Epithelial cell of proximal tubule (primary cell): ENCODE results near the gene MRPL10. TPM values are rescaled to one million over a fixed set of nuclear protein-coding genes. Genes with fewer than 3 reads are reported as not detected.

Source experiments
- DNase-seq: peaks from one replicate; pipeline ENCODE4 v3.0.0-alpha.2; 2011; ENCODE audit warnings: low read depth
- H3K4me3 ChIP-seq: 2 replicates; pipeline ENCODE4 v1.5.1; 2011; ENCODE audit warnings: low read depth, mild to moderate bottlenecking, low read length
- CTCF ChIP-seq: conservative IDR thresholded peaks from 2 replicates; pipeline ENCODE4 v1.5.1; 2012; ENCODE audit warnings: low read depth, mild to moderate bottlenecking, low read length
- total RNA-seq: library from RNA; depleted of rRNA; stranded (reverse); fragments of >200 nt; gene quantifications from 2 replicates; pipeline ENCODE4 v1.2.3, GENCODE V29; 2015

The MRPL10 gene
- total RNA-seq: 40.6 and 51.3 TPM in 2 replicates

GRCh38 chr17:47831003-47831933 lies at the start of gene MRPL10, which contains the start of gene LRRC46:
TSS of gene MRPL10 (minus strand) at chr17:47831541. CDS start at chr17:47831511, 30 bp downstream.
TSS of gene LRRC46 (plus strand) at chr17:47831670. CDS start at chr17:47831990, 320 bp downstream.
- peak within 1 kb of the TSS; percentile 82 for H3K4me3 ChIP-seq
- TF ChIP-seq CTCF: peak; percentile 60
- DNase-seq: peak; percentile 43

GRCh38 chr17:47879776-47880454 lies 48.6 kb upstream of the MRPL10 start:
- DNase-seq: no peak
- H3K4me3 ChIP-seq: no peak overlapping the region
- no peak for TF ChIP-seq CTCF

- DNase-seq: no peak
- TF ChIP-seq CTCF: no peak
- H3K4me3 ChIP-seq: no peak overlapping the region
Measured at GRCh38 chr17:47879028-47879585, 47.8 kb upstream of the MRPL10 start.

GRCh38 chr17:47878203-47879027 lies 47.1 kb upstream of the MRPL10 start:
- no peak overlapping the region for H3K4me3 ChIP-seq
- no peak for DNase-seq
- no peak for TF ChIP-seq CTCF

GRCh38 chr17:47877368-47878034 lies 46.2 kb upstream of the MRPL10 start:
- H3K4me3 ChIP-seq: no peak overlapping the region
- no peak for TF ChIP-seq CTCF
- no peak for DNase-seq
